Neural crest cell (in vitro differentiated cells): ENCODE data around the gene ADAM30. TPM values are rescaled to one million over a fixed set of nuclear protein-coding genes. Genes with fewer than 3 reads are reported as not detected.

ENCODE experiments used
- DNase-seq: peaks from one replicate; pipeline ENCODE4 v3.0.0; 2021; ENCODE audit warnings: low read depth, mixed read lengths, low spot score
- H3K27ac Mint-ChIP-seq: one replicate; pipeline ENCODE4 v1.8.0; 2021; ENCODE audit warnings: mild to moderate bottlenecking, mixed read lengths; ENCODE audit not compliant: unreplicated experiment
- H3K27me3 Mint-ChIP-seq: 2 replicates; pipeline ENCODE4 v1.8.0; 2021; ENCODE audit warnings: low read depth, mild to moderate bottlenecking, mixed read lengths
- H3K36me3 Mint-ChIP-seq: 2 replicates; pipeline ENCODE4 v1.8.0; 2021; ENCODE audit warnings: low read depth, mild to moderate bottlenecking, mixed read lengths
- H3K4me1 Mint-ChIP-seq: 2 replicates; pipeline ENCODE4 v1.8.0; 2021; ENCODE audit warnings: mixed read lengths
- H3K4me3 Mint-ChIP-seq: one replicate; pipeline ENCODE4 v1.8.0; 2021; ENCODE audit warnings: mild to moderate bottlenecking, mixed read lengths
- H3K9me3 Mint-ChIP-seq: 2 replicates; pipeline ENCODE4 v1.8.0; 2021; ENCODE audit warnings: mixed read lengths
- CTCF ChIP-seq: fragments of 200-600 bp; sonication (generic); conservative IDR thresholded peaks from 2 replicates; pipeline ENCODE4 v1.5.0; 2021; ENCODE audit warnings: antibody characterized with exemption, mild to moderate bottlenecking
- total RNA-seq: library from RNA; stranded (reverse); gene quantifications from 2 replicates; pipeline ENCODE4 v1.2.1, GENCODE V29; 2021

ADAM30 gene
- total RNA-seq, 1 donor from 2014 or later = not detected

GRCh38 chr1:119891386-119891785 lies 4.9 kb downstream of the ADAM30 start:
- Mint-ChIP-seq H3K4me1 (no peaks in the 10 kb centered on the region), H3K27ac (no peak overlapping the region), H3K4me3 (no peak overlapping the region), H3K36me3 (no peaks in the 10 kb centered on the region), H3K27me3 (no peaks in the 10 kb centered on the region), H3K9me3 (peaks cover 10% of the 10 kb centered on the region)
- TF ChIP-seq CTCF = no peak
- DNase-seq = no peak

GRCh38 chr1:119888476-119888875 lies 7.8 kb downstream of the ADAM30 start:
- Mint-ChIP-seq H3K27ac (no peak overlapping the region), H3K36me3 (no peaks in the 10 kb centered on the region), H3K27me3 (peaks cover 2% of the 10 kb centered on the region), H3K4me1 (no peaks in the 10 kb centered on the region), H3K4me3 (no peak overlapping the region), H3K9me3 (peaks cover 9% of the 10 kb centered on the region)
- no peak for TF ChIP-seq CTCF
- no peak for DNase-seq

- no peak for DNase-seq
- H3K4me1 Mint-ChIP-seq = no peaks in the 10 kb centered on the region
- TF ChIP-seq CTCF = no peak
- peaks cover 9% of the 10 kb centered on the region for H3K9me3 Mint-ChIP-seq
- no peak overlapping the region for H3K4me3 Mint-ChIP-seq
- H3K36me3 Mint-ChIP-seq = no peaks in the 10 kb centered on the region
- H3K27me3 Mint-ChIP-seq = peaks cover 2% of the 10 kb centered on the region
- H3K27ac Mint-ChIP-seq = no peak overlapping the region
Measured at GRCh38 chr1:119887427-119887826, 8.9 kb downstream of the ADAM30 start.

GRCh38 chr1:119885903-119886783 lies 10.2 kb downstream of the ADAM30 start:
- Mint-ChIP-seq H3K36me3 (no peaks in the 10 kb centered on the region), H3K27ac (no peak overlapping the region), H3K9me3 (peaks cover 9% of the 10 kb centered on the region), H3K4me3 (no peak overlapping the region), H3K27me3 (peaks cover 2% of the 10 kb centered on the region), H3K4me1 (no peaks in the 10 kb centered on the region)
- peak; percentile 45 for DNase-seq
- TF ChIP-seq CTCF = peak; percentile 75

GRCh38 chr1:119884711-119885110 lies 11.6 kb downstream of the ADAM30 start:
- TF ChIP-seq CTCF = no peak
- DNase-seq = no peak
- Mint-ChIP-seq H3K36me3 (no peaks in the 10 kb centered on the region), H3K9me3 (peaks cover 9% of the 10 kb centered on the region), H3K27me3 (peaks cover 2% of the 10 kb centered on the region), H3K4me3 (no peak overlapping the region), H3K4me1 (no peaks in the 10 kb centered on the region), H3K27ac (no peak overlapping the region)
